H9 (cell line): ENCODE measurements around the gene GRHL3. TPM values are rescaled to one million over a fixed set of nuclear protein-coding genes. Genes with fewer than 3 reads are reported as not detected.

Source experiments
- DNase-seq: peaks from one replicate; pipeline ENCODE4 v3.0.0-alpha.2; 2017
- H2AFZ ChIP-seq: one replicate; pipeline ENCODE4 v1.6.1; 2013; ENCODE audit warnings: mild to moderate bottlenecking, low read length, control low read depth, moderate library complexity
- H2AK5ac ChIP-seq: 2 replicates; pipeline ENCODE4 v1.6.1; 2013; ENCODE audit warnings: low read length, control low read depth, mixed read lengths; ENCODE audit not compliant: insufficient read length
- H2BK120ac ChIP-seq: one replicate; pipeline ENCODE4 v1.6.1; 2013; ENCODE audit warnings: low read depth, mild to moderate bottlenecking, low read length, control low read depth, inconsistent platforms; ENCODE audit not compliant: poor library complexity, severe bottlenecking
- H2BK12ac ChIP-seq: 2 replicates; pipeline ENCODE4 v1.6.1; 2013; ENCODE audit warnings: low read length, control low read depth, mixed read lengths, low read depth; ENCODE audit not compliant: insufficient read length
- H2BK15ac ChIP-seq: 2 replicates; pipeline ENCODE4 v1.6.1; 2013; ENCODE audit warnings: low read depth, low read length, control low read depth
- H2BK20ac ChIP-seq: one replicate; pipeline ENCODE4 v1.6.1; 2013; ENCODE audit warnings: low read depth, mild to moderate bottlenecking, low read length, control low read depth, inconsistent platforms; ENCODE audit not compliant: poor library complexity, severe bottlenecking
- H2BK5ac ChIP-seq: 2 replicates; pipeline ENCODE4 v1.6.1; 2013; ENCODE audit warnings: low read length, control low read depth, mixed read lengths; ENCODE audit not compliant: insufficient read length
- H3K14ac ChIP-seq: 2 replicates; pipeline ENCODE4 v1.6.1; 2013; ENCODE audit warnings: low read length, control low read depth; ENCODE audit not compliant: insufficient read depth
- H3K18ac ChIP-seq: 2 replicates; pipeline ENCODE4 v1.6.1; 2013; ENCODE audit warnings: low read depth, mild to moderate bottlenecking, mixed read lengths, low read length, control low read depth; ENCODE audit not compliant: insufficient read length
- H3K23ac ChIP-seq: 2 replicates; pipeline ENCODE4 v1.6.1; 2013; ENCODE audit warnings: low read length, control low read depth, mixed read lengths, low read depth; ENCODE audit not compliant: insufficient read length
- H3K23me2 ChIP-seq: 2 replicates; pipeline ENCODE4 v1.6.1; 2013; ENCODE audit warnings: low read depth, mild to moderate bottlenecking, mixed read lengths, low read length, control low read depth; ENCODE audit not compliant: insufficient read length, poor library complexity, severe bottlenecking
- H3K27ac ChIP-seq: 2 replicates; pipeline ENCODE4 v1.5.1; 2013; ENCODE audit warnings: low read length, control low read depth, mixed read lengths, low read depth; ENCODE audit not compliant: insufficient read length
- H3K27me3 ChIP-seq: 2 replicates; pipeline ENCODE4 v1.6.1; 2013; ENCODE audit warnings: low read length, control low read depth, inconsistent platforms; ENCODE audit not compliant: insufficient read depth
- H3K4ac ChIP-seq: 2 replicates; pipeline ENCODE4 v1.6.1; 2013; ENCODE audit warnings: low read depth, mild to moderate bottlenecking, control low read depth, inconsistent platforms, low read length, moderate library complexity
- H3K4me1 ChIP-seq: 2 replicates; pipeline ENCODE4 v1.6.1; 2013; ENCODE audit warnings: low read length, control low read depth, inconsistent platforms; ENCODE audit not compliant: insufficient read depth
- H3K4me2 ChIP-seq: 2 replicates; pipeline ENCODE4 v1.6.1; 2013; ENCODE audit warnings: low read length, control low read depth, mixed read lengths; ENCODE audit not compliant: insufficient read length, insufficient read depth
- H3K56ac ChIP-seq: 2 replicates; pipeline ENCODE4 v1.6.1; 2013; ENCODE audit warnings: low read depth, mild to moderate bottlenecking, mixed read lengths, low read length, control low read depth; ENCODE audit not compliant: insufficient read length
- H3K79me1 ChIP-seq: 2 replicates; pipeline ENCODE4 v1.6.1; 2013; ENCODE audit warnings: low read depth, mild to moderate bottlenecking, moderate library complexity, low read length, control low read depth, inconsistent platforms; ENCODE audit not compliant: insufficient read depth, poor library complexity, severe bottlenecking
- H3K79me2 ChIP-seq: 2 replicates; pipeline ENCODE4 v1.6.1; 2013; ENCODE audit warnings: low read length, control low read depth, inconsistent platforms; ENCODE audit not compliant: insufficient read depth
- H3K9ac ChIP-seq: 2 replicates; pipeline ENCODE4 v1.6.1; 2013; ENCODE audit warnings: low read length, control low read depth, mixed read lengths; ENCODE audit not compliant: insufficient read length; ENCODE audit errors: extremely low read depth
- H3K9me3 ChIP-seq: one replicate; pipeline ENCODE4 v1.6.1; 2013; ENCODE audit warnings: low read depth, low read length, inconsistent platforms; ENCODE audit not compliant: control insufficient read depth
- H3T11ph ChIP-seq: one replicate; pipeline ENCODE4 v1.6.1; 2013; ENCODE audit warnings: mild to moderate bottlenecking, low read length, control low read depth, inconsistent platforms
- H4K20me1 ChIP-seq: one replicate; pipeline ENCODE4 v1.6.1; 2013; ENCODE audit not compliant: control insufficient read depth, insufficient read length, insufficient read depth
- H4K5ac ChIP-seq: 2 replicates; pipeline ENCODE4 v1.6.1; 2013; ENCODE audit warnings: low read depth, mild to moderate bottlenecking, mixed read lengths, low read length, control low read depth; ENCODE audit not compliant: insufficient read length
- H4K8ac ChIP-seq: replicated peaks from 2 replicates; pipeline ENCODE4 v1.6.1; 2013; ENCODE audit warnings: low read length, control low read depth, mixed read lengths, low read depth; ENCODE audit not compliant: insufficient read length
- H4K91ac ChIP-seq: 2 replicates; pipeline ENCODE4 v1.6.1; 2013; ENCODE audit warnings: low read depth, mild to moderate bottlenecking, moderate library complexity, mixed read lengths, low read length, control low read depth; ENCODE audit not compliant: insufficient read length
- H3K27ac Mint-ChIP-seq, 3 experiments: 2 replicates in 2 of 3; 3 replicates in 1 of 3; pipeline ENCODE4 v1.8.0; 2020 to 2021; ENCODE audit warnings: mixed read lengths in 3 of 3, mild to moderate bottlenecking in 1 of 3, moderate library complexity in 1 of 3
- H3K27me3 Mint-ChIP-seq: 2 replicates; pipeline ENCODE4 v1.8.0; 2021; ENCODE audit warnings: low read depth, mild to moderate bottlenecking, moderate library complexity, mixed read lengths
- H3K36me3 Mint-ChIP-seq, 3 experiments: 2 replicates in 2 of 3; 3 replicates in 1 of 3; pipeline ENCODE4 v1.8.0; 2020 to 2021; ENCODE audit warnings: low read depth in 3 of 3, mixed read lengths in 3 of 3; ENCODE audit not compliant: insufficient read depth in 1 of 3
- H3K4me1 Mint-ChIP-seq, 2 experiments: 2 replicates each; pipeline ENCODE4 v1.8.0; 2020; ENCODE audit warnings: mixed read lengths in 2 of 2
- H3K4me3 Mint-ChIP-seq, 2 experiments: 2 replicates in 1 of 2; 3 replicates in 1 of 2; pipeline ENCODE4 v1.8.0; 2020 to 2021; ENCODE audit warnings: mild to moderate bottlenecking in 2 of 2, mixed read lengths in 2 of 2, moderate library complexity in 1 of 2
- H3K9me3 Mint-ChIP-seq, 2 experiments: 2 replicates in 1 of 2; 3 replicates in 1 of 2; pipeline ENCODE4 v1.8.0; 2020; ENCODE audit warnings: mild to moderate bottlenecking in 2 of 2, mixed read lengths in 2 of 2, moderate library complexity in 1 of 2
- WGBS: extraction: QIAGEN DNeasy Blood & Tissue Kit; methylation state at CpG from one replicate; pipeline ENCODE4 v1.1.7; 2013; ENCODE audit warnings: missing lambda C conversion rate, low lambda C conversion rate, mixed read lengths; ENCODE audit not compliant: insufficient read length; ENCODE audit errors: extremely low coverage; 5-methylcytosine and 5-hydroxymethylcytosine counted together
- total RNA-seq: library from RNA; stranded (reverse); gene quantifications from 2 replicates; pipeline ENCODE4 v1.2.1, GENCODE V29; 2021
- TF ChIP-seq, protein P1 (sequence below): fragments of 200-600 bp; sonication (generic); conservative IDR thresholded peaks from 3 replicates; pipeline ENCODE4 v1.8.0; 2021; ENCODE audit warnings: antibody characterized with exemption, mild to moderate bottlenecking

Gene GRHL3
- total RNA-seq, 1 experiment from 2014 or later = 3.5 TPM

DNA sequence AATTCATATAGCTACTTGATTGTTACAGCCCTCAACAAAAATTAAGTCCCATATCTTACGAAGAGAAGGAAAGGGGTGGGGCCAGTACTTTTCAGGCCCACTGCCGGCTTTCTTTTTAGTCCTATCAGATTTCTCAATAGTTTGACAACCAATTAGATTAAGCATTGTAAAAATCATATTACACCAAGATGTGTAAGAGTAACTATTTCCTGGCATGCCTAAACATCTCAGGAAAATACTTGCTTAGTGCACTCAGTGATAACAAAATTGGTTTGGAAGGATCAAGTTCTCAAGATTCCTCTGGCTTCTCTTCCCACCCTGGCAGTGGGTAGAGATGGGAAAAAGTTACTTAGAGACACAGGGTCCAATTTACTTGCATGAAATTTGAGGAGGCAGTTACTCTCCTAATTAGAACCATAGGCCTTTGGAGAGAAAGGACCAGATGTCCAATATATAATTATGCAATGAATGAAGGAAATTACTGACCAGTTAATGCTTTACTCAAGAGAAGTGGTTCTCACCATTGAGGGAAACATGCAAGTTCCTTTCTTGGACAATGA lies 64.3 kb downstream of the GRHL3 start:
- Histone ChIP-seq H3K14ac (no peak overlapping the region), H3K56ac (no peak overlapping the region), H2BK12ac (no peak overlapping the region), H3T11ph (no peak overlapping the region), H4K8ac (no peak overlapping the region), H4K20me1 (no peaks in the 10 kb centered on the region), H2AFZ (no peak overlapping the region), H3K79me2 (no peaks in the 10 kb centered on the region), H3K79me1 (no peaks in the 10 kb centered on the region), H2BK15ac (no peak overlapping the region), H4K5ac (no peak overlapping the region), H3K23me2 (no peaks in the 10 kb centered on the region), H2AK5ac (no peak overlapping the region), H4K91ac (no peak overlapping the region), H2BK5ac (no peak overlapping the region), H3K4ac (no peak overlapping the region), H3K23ac (no peak overlapping the region), H3K4me1 (no peaks in the 10 kb centered on the region), H3K27ac (no peak overlapping the region), H3K9me3 (no peaks in the 10 kb centered on the region), H3K9ac (no peak overlapping the region), H3K18ac (no peak overlapping the region), H3K27me3 (no peaks in the 10 kb centered on the region), H3K4me2 (no peak overlapping the region), H2BK120ac (no peak overlapping the region), H2BK20ac (no peak overlapping the region)
- DNase-seq = no peak
- H3K27me3 Mint-ChIP-seq = no peaks in the 10 kb centered on the region
- H3K9me3 Mint-ChIP-seq = no peaks in the 10 kb centered on the region
- H3K4me3 Mint-ChIP-seq = no peak overlapping the region
- peaks cover 0 to 4% of the 10 kb centered on the region in 2 experiments; a peak in 3 of 4 replicates for H3K4me1 Mint-ChIP-seq
- TF ChIP-seq, protein P1, sequence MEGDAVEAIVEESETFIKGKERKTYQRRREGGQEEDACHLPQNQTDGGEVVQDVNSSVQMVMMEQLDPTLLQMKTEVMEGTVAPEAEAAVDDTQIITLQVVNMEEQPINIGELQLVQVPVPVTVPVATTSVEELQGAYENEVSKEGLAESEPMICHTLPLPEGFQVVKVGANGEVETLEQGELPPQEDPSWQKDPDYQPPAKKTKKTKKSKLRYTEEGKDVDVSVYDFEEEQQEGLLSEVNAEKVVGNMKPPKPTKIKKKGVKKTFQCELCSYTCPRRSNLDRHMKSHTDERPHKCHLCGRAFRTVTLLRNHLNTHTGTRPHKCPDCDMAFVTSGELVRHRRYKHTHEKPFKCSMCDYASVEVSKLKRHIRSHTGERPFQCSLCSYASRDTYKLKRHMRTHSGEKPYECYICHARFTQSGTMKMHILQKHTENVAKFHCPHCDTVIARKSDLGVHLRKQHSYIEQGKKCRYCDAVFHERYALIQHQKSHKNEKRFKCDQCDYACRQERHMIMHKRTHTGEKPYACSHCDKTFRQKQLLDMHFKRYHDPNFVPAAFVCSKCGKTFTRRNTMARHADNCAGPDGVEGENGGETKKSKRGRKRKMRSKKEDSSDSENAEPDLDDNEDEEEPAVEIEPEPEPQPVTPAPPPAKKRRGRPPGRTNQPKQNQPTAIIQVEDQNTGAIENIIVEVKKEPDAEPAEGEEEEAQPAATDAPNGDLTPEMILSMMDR = no peak
- H3K27ac Mint-ChIP-seq = no peak overlapping the region
- no CpG with 5 or more reads among the region's 2 CpGs for WGBS
- peaks cover 0 to 18% (median 16%) of the 10 kb centered on the region in 3 experiments; a peak in 4 of 7 replicates for H3K36me3 Mint-ChIP-seq
